ENCODE data around the gene CNTNAP2. TPM values are rescaled to one million over a fixed set of nuclear protein-coding genes. Genes with fewer than 3 reads are reported as not detected.
A peak's percentile ranks its signal among the peaks of the same experiment; 100 is the strongest.

CNTNAP2 gene
- total and polyA plus RNA-seq, 12 donors: 0.07 to 0.77 (median 0.24) TPM

DNA sequence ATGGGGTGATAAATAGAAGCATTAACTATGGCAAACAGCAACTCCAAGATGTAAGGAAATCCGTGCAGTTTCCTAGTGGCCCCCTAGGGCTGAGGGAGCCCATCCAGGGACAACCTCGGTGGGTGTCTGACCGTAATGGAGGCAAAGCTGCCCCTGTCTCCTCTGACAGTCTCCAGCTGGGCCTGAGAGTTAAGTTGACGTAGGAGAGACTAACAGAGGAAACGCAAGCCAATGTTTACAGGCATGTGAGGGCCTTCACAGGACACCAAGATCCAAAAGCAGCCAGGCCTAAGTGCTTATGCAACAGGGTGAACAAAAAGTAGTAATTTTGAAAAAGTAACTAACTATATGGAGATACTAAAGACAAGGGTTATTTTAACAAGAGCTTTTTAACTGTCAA is 2144.0 kb downstream of the CNTNAP2 start:
- DNase-seq (no peak), ATAC-seq (peak in 5 of 8 donors; percentile 23 to 80 (median 42))
- Histone ChIP-seq H3K9me3 (no peaks in the 10 kb centered on the region), H3K4me3 (no peak overlapping the region), H3K4me1 (peaks cover 0 to 8% (median 4%) of the 10 kb centered on the region in 9 donors), H3K27me3 (peaks cover 0 to 21% (median 6%) of the 10 kb centered on the region in 7 donors), H3K27ac (no peak overlapping the region), H3K36me3 (no peaks in the 10 kb centered on the region)
- WGBS, 2 donors: 64 to 69% methylated on average over 5 of the region's 5 CpGs
- intact Hi-C loops (cut with DNase I): loop anchor here in 7 of 10 donors (5.0 to 10.0 kb wide), 5 partner anchors 264 to 1026 kb away; no protein-coding TSS in a partner anchor
- TF ChIP-seq CTCF (IDR thresholded peaks at IDR 0.05): no peak

DNA sequence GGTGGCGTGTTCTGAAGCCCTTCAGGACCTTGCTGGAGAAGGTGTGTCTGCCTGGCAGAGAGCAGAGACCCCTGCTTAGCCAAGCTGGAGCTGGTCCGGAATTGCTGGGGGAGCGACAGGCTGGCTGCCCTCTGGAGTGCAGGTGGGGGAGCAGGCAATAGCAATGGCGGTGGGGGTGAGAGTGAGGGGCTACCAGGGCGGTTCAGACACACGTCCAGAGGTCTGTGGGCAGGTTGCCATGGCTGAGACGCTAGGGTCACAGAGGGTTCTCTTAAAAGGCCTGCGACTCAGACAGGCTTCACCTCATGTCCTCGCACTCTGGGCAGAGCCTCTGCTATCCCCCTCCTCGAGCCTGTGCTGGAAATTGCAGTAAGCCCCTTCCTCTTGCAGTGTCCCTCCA is 2144.9 kb downstream of the CNTNAP2 start:
- Histone ChIP-seq H3K27me3 (peaks cover 0 to 26% (median 8%) of the 10 kb centered on the region in 7 donors), H3K27ac (no peak overlapping the region), H3K9me3 (no peaks in the 10 kb centered on the region), H3K36me3 (no peaks in the 10 kb centered on the region), H3K4me1 (peaks cover 0 to 8% (median 4%) of the 10 kb centered on the region in 9 donors), H3K4me3 (no peak overlapping the region)
- WGBS, 2 donors: 89 to 95% methylated on average over 10 of the region's 10 CpGs
- no peak for TF ChIP-seq CTCF (IDR thresholded peaks at IDR 0.05)
- intact Hi-C loops (cut with DNase I): loop anchor here in 7 of 10 donors (5.0 to 10.0 kb wide), 5 partner anchors 263 to 1027 kb away; no protein-coding TSS in a partner anchor
- ATAC-seq: peak in 1 of 8 donors; percentile 17
- DNase-seq: no peak

DNA sequence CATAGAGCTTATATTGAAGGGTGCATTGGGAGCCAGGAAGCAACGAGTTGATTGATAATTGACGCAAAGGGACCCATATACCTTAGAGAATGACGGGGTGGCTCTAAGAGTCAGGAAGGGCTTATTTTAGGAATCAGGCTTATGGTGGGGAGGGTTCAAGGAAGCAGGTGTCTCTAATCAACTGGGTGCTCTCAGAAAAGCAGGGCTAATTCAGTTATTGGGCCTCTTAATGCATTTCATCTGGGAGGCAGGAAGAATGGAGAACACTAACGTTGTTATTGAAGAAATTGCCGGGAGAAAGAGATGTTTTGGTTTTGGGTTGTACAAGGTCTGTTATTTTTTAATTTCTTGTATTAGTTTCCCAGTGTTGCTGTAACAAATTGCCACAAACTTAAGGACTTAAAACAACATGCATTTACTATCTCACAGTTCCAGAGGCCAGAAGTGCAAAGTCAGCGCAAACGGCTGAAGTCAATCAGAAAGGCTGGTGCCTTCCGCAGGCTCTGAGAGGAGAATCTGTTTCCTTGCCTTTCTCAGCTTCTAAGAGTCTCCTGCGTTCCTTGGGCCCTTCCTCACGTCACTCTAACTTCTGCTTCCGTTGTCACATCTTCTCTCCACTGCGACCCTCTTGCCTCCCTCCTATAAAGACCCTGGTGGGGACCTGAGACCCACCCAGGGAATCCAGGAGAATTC is 2145.5 kb downstream of the CNTNAP2 start:
- H3K27ac ChIP-seq: no peak overlapping the region
- DNase-seq: no peak
- H3K4me1 ChIP-seq: peaks cover 0 to 8% (median 4%) of the 10 kb centered on the region in 9 donors
- no peak for TF ChIP-seq CTCF (IDR thresholded peaks at IDR 0.05)
- H3K4me3 ChIP-seq: peak overlapping the region in 2 of 10 donors; percentile 11 to 12
- peaks cover 0 to 28% (median 8%) of the 10 kb centered on the region in 7 donors for H3K27me3 ChIP-seq
- H3K9me3 ChIP-seq: no peaks in the 10 kb centered on the region
- intact Hi-C loops (cut with DNase I): loop anchor here in 7 of 10 donors (5.0 to 10.0 kb wide), 5 partner anchors 263 to 1027 kb away; no protein-coding TSS in a partner anchor
- ATAC-seq: peak in 3 of 8 donors; percentile 18 to 34 (median 18)
- no peaks in the 10 kb centered on the region for H3K36me3 ChIP-seq
- 51 to 55% methylated on average over 12 of the region's 12 CpGs for WGBS, 2 donors

DNA sequence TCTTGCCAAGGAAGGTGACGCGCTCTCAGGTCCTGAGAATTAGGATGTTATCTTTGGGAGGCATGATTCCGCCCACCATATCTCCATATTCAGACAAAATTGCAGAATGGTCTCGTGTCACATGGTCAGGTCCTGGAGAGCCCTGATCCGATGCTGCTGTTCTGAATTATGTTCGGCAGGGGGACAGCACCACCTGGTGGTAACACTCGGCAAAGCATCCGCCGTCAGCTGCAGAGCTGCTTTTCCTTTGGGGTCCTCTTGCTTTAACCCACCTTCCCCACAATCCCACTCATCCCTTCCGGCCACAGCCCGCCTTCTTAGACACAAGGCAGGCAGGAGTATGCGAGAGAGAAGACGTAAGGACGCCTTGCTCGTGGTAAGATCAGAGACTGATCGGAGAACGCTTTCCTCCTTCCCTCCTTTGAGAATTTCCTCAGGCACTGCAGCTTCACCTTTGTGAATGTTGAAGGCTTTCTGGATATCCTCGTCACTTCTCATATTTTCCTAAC is 2146.2 kb downstream of the CNTNAP2 start:
- Histone ChIP-seq H3K4me3 (peak overlapping the region in 2 of 10 donors; percentile 11 to 12), H3K4me1 (peaks cover 0 to 8% (median 4%) of the 10 kb centered on the region in 9 donors), H3K27me3 (peaks cover 0 to 33% (median 8%) of the 10 kb centered on the region in 7 donors), H3K9me3 (no peaks in the 10 kb centered on the region), H3K27ac (no peak overlapping the region), H3K36me3 (no peaks in the 10 kb centered on the region)
- WGBS, 2 donors: 7% methylated on average over 18 of the region's 18 CpGs
- TF ChIP-seq CTCF (IDR thresholded peaks at IDR 0.05): peak; percentile 80 to 98 (median 92)
- peak; percentile 53 to 88 (median 79) for ATAC-seq
- intact Hi-C loops (cut with DNase I): loop anchor here in 7 of 10 donors (5.0 to 10.0 kb wide), 5 partner anchors 262 to 1028 kb away; no protein-coding TSS in a partner anchor
- DNase-seq: peak; percentile 49 to 66

Data from heart right ventricle (tissue), 16 donors.